Measurements from ENCODE around the gene RAC3. TPM values are rescaled to one million over a fixed set of nuclear protein-coding genes. Genes with fewer than 3 reads are reported as not detected.

RAC3 gene
- total and polyA plus RNA-seq, 2 donors, result 4.7 to 6.9 TPM

- Histone ChIP-seq H3K9me3 (ENCODE audit: control insufficient read depth in 2 of 2, insufficient read depth in 1 of 2, low read length in 1 of 2) (no peaks in the 10 kb centered on the region), H3K4me1 (ENCODE audit: control insufficient read depth in 2 of 2, insufficient read depth in 2 of 2, low read length in 2 of 2) (no peaks in the 10 kb centered on the region), H3K36me3 (ENCODE audit: control insufficient read depth in 2 of 2, insufficient read depth in 2 of 2, low read length in 1 of 2) (peaks cover 67 to 74% of the 10 kb centered on the region in 2 donors), H3K4me3 (ENCODE audit: low read length in 2 of 2) (no peak overlapping the region), H3K27me3 (ENCODE audit: control insufficient read depth in 2 of 2, insufficient read depth in 1 of 2, low read length in 1 of 2) (no peaks in the 10 kb centered on the region), H3K27ac (ENCODE audit: low read depth in 1 of 2, low read length in 1 of 2) (no peak overlapping the region)
- no peak for DNase-seq (ENCODE audit: low read depth in 6 of 9, low spot score in 9 of 9)
- 97% methylated on average over 36 of the region's 36 CpGs for WGBS
Observed at GRCh38 chr17:82080048-82080788, 48.7 kb downstream of the RAC3 start.

GRCh38 chr17:82080789-82081464 is 49.4 kb downstream of the RAC3 start:
- Histone ChIP-seq H3K9me3 (ENCODE audit: control insufficient read depth in 2 of 2, insufficient read depth in 1 of 2, low read length in 1 of 2) (no peaks in the 10 kb centered on the region), H3K4me3 (ENCODE audit: low read length in 2 of 2) (no peak overlapping the region), H3K4me1 (ENCODE audit: control insufficient read depth in 2 of 2, insufficient read depth in 2 of 2, low read length in 2 of 2) (no peaks in the 10 kb centered on the region), H3K27ac (ENCODE audit: low read depth in 1 of 2, low read length in 1 of 2) (no peak overlapping the region), H3K36me3 (ENCODE audit: control insufficient read depth in 2 of 2, insufficient read depth in 2 of 2, low read length in 1 of 2) (peaks cover 74 to 81% of the 10 kb centered on the region in 2 donors), H3K27me3 (ENCODE audit: control insufficient read depth in 2 of 2, insufficient read depth in 1 of 2, low read length in 1 of 2) (no peaks in the 10 kb centered on the region)
- no peak for DNase-seq (ENCODE audit: low read depth in 6 of 9, low spot score in 9 of 9)
- 98% methylated on average over 44 of the region's 44 CpGs for WGBS

- peaks cover 80 to 88% of the 10 kb centered on the region in 2 donors for H3K36me3 ChIP-seq (ENCODE audit: control insufficient read depth in 2 of 2, insufficient read depth in 2 of 2, low read length in 1 of 2)
- H3K27me3 ChIP-seq (ENCODE audit: control insufficient read depth in 2 of 2, insufficient read depth in 1 of 2, low read length in 1 of 2), result no peaks in the 10 kb centered on the region
- 99% methylated on average over 20 of the region's 20 CpGs for WGBS
- no peaks in the 10 kb centered on the region for H3K4me1 ChIP-seq (ENCODE audit: control insufficient read depth in 2 of 2, insufficient read depth in 2 of 2, low read length in 2 of 2)
- H3K9me3 ChIP-seq (ENCODE audit: control insufficient read depth in 2 of 2, insufficient read depth in 1 of 2, low read length in 1 of 2), result no peaks in the 10 kb centered on the region
- no peak overlapping the region for H3K27ac ChIP-seq (ENCODE audit: low read depth in 1 of 2, low read length in 1 of 2)
- no peak overlapping the region for H3K4me3 ChIP-seq (ENCODE audit: low read length in 2 of 2)
- no peak for DNase-seq (ENCODE audit: low read depth in 6 of 9, low spot score in 9 of 9)
Observed at GRCh38 chr17:82081546-82081945, 50.1 kb downstream of the RAC3 start.

GRCh38 chr17:82081966-82082365 is 50.5 kb downstream of the RAC3 start:
- WGBS, result 96% methylated on average over 22 of the region's 22 CpGs
- Histone ChIP-seq H3K9me3 (ENCODE audit: control insufficient read depth in 2 of 2, insufficient read depth in 1 of 2, low read length in 1 of 2) (no peaks in the 10 kb centered on the region), H3K27ac (ENCODE audit: low read depth in 1 of 2, low read length in 1 of 2) (no peak overlapping the region), H3K27me3 (ENCODE audit: control insufficient read depth in 2 of 2, insufficient read depth in 1 of 2, low read length in 1 of 2) (no peaks in the 10 kb centered on the region), H3K4me1 (ENCODE audit: control insufficient read depth in 2 of 2, insufficient read depth in 2 of 2, low read length in 2 of 2) (no peaks in the 10 kb centered on the region), H3K4me3 (ENCODE audit: low read length in 2 of 2) (no peak overlapping the region), H3K36me3 (ENCODE audit: control insufficient read depth in 2 of 2, insufficient read depth in 2 of 2, low read length in 1 of 2) (peaks cover 84 to 92% of the 10 kb centered on the region in 2 donors)
- DNase-seq (ENCODE audit: low read depth in 6 of 9, low spot score in 9 of 9), result no peak

- no peak for DNase-seq (ENCODE audit: low read depth in 6 of 9, low spot score in 9 of 9)
- Histone ChIP-seq H3K4me1 (ENCODE audit: control insufficient read depth in 2 of 2, insufficient read depth in 2 of 2, low read length in 2 of 2) (no peaks in the 10 kb centered on the region), H3K36me3 (ENCODE audit: control insufficient read depth in 2 of 2, insufficient read depth in 2 of 2, low read length in 1 of 2) (peaks cover 89 to 97% of the 10 kb centered on the region in 2 donors), H3K27ac (ENCODE audit: low read depth in 1 of 2, low read length in 1 of 2) (no peak overlapping the region), H3K4me3 (ENCODE audit: low read length in 2 of 2) (no peak overlapping the region), H3K27me3 (ENCODE audit: control insufficient read depth in 2 of 2, insufficient read depth in 1 of 2, low read length in 1 of 2) (no peaks in the 10 kb centered on the region), H3K9me3 (ENCODE audit: control insufficient read depth in 2 of 2, insufficient read depth in 1 of 2, low read length in 1 of 2) (no peaks in the 10 kb centered on the region)
- 95% methylated on average over 19 of the region's 19 CpGs for WGBS
Observed at GRCh38 chr17:82082456-82082855, 51.0 kb downstream of the RAC3 start.

GRCh38 chr17:82083009-82083408 is 51.5 kb downstream of the RAC3 start:
- WGBS, result 98% methylated on average over 24 of the region's 24 CpGs
- DNase-seq (ENCODE audit: low read depth in 6 of 9, low spot score in 9 of 9), result no peak
- Histone ChIP-seq H3K9me3 (ENCODE audit: control insufficient read depth in 2 of 2, insufficient read depth in 1 of 2, low read length in 1 of 2) (no peaks in the 10 kb centered on the region), H3K4me3 (ENCODE audit: low read length in 2 of 2) (no peak overlapping the region), H3K27me3 (ENCODE audit: control insufficient read depth in 2 of 2, insufficient read depth in 1 of 2, low read length in 1 of 2) (no peaks in the 10 kb centered on the region), H3K4me1 (ENCODE audit: control insufficient read depth in 2 of 2, insufficient read depth in 2 of 2, low read length in 2 of 2) (no peaks in the 10 kb centered on the region), H3K36me3 (ENCODE audit: control insufficient read depth in 2 of 2, insufficient read depth in 2 of 2, low read length in 1 of 2) (peaks cover 94 to 99% of the 10 kb centered on the region in 2 donors), H3K27ac (ENCODE audit: low read depth in 1 of 2, low read length in 1 of 2) (no peak overlapping the region)

Other genes starting within 250 kb of the RAC3 start
- gene GCGR, start 227.5 kb upstream of the RAC3 start, total RNA-seq, result 0.05 TPM
- gene GCGR, start 227.5 kb upstream of the RAC3 start, polyA plus RNA-seq, result 0.80 TPM
- 96.2 TPM for gene MCRIP1, start 198.4 kb upstream of the RAC3 start, total RNA-seq
- gene MCRIP1, start 198.4 kb upstream of the RAC3 start, polyA plus RNA-seq, result 120 TPM
- gene PPP1R27, start 196.6 kb upstream of the RAC3 start, total RNA-seq, result 0.28 TPM
- gene PPP1R27, start 196.6 kb upstream of the RAC3 start, polyA plus RNA-seq, result 0.94 TPM
- 210 TPM for gene P4HB, start 171.1 kb upstream of the RAC3 start, total RNA-seq
- 219 TPM for gene P4HB, start 171.1 kb upstream of the RAC3 start, polyA plus RNA-seq
- gene ARHGDIA, start 160.3 kb upstream of the RAC3 start, total RNA-seq, result 106 TPM
- gene ARHGDIA, start 160.3 kb upstream of the RAC3 start, polyA plus RNA-seq, result 189 TPM
- 168 TPM for gene ALYREF, start 140.1 kb upstream of the RAC3 start, total RNA-seq
- 42.9 TPM for gene ALYREF, start 140.1 kb upstream of the RAC3 start, polyA plus RNA-seq
- gene ANAPC11, start 140.0 kb upstream of the RAC3 start, total RNA-seq, result 108 TPM
- 127 TPM for gene ANAPC11, start 140.0 kb upstream of the RAC3 start, polyA plus RNA-seq
- 1.7 TPM for gene NPB, start 129.4 kb upstream of the RAC3 start, total RNA-seq
- gene NPB, start 129.4 kb upstream of the RAC3 start, polyA plus RNA-seq, result 3.5 TPM
- gene PCYT2, start 120.3 kb upstream of the RAC3 start, total RNA-seq, result 19.4 TPM
- 37.4 TPM for gene PCYT2, start 120.3 kb upstream of the RAC3 start, polyA plus RNA-seq
- gene SIRT7, start 113.5 kb upstream of the RAC3 start, total RNA-seq, result 16.1 TPM
- gene SIRT7, start 113.5 kb upstream of the RAC3 start, polyA plus RNA-seq, result 47.7 TPM
- 6.0 TPM for gene MAFG, start 103.9 kb upstream of the RAC3 start, total RNA-seq
- 7.3 TPM for gene MAFG, start 103.9 kb upstream of the RAC3 start, polyA plus RNA-seq
- 16.4 TPM for gene PYCR1, start 94.4 kb upstream of the RAC3 start, total RNA-seq
- 2.9 TPM for gene PYCR1, start 94.4 kb upstream of the RAC3 start, polyA plus RNA-seq
- gene MYADML2, start 84.4 kb upstream of the RAC3 start, total RNA-seq, result 0.05 TPM
- gene MYADML2, start 84.4 kb upstream of the RAC3 start, polyA plus RNA-seq, result 0.07 TPM
- 0.66 TPM for gene NOTUM, start 70.5 kb upstream of the RAC3 start, total RNA-seq
- 0.25 TPM for gene NOTUM, start 70.5 kb upstream of the RAC3 start, polyA plus RNA-seq
- gene ASPSCR1, start 54.0 kb upstream of the RAC3 start, total RNA-seq, result 27.6 TPM
- gene ASPSCR1, start 54.0 kb upstream of the RAC3 start, polyA plus RNA-seq, result 57.6 TPM
- gene CENPX, start 8.8 kb upstream of the RAC3 start, total RNA-seq, result 44.5 TPM
- 79.7 TPM for gene CENPX, start 8.8 kb upstream of the RAC3 start, polyA plus RNA-seq
- gene LRRC45, start 8.4 kb upstream of the RAC3 start, total RNA-seq, result 15.2 TPM
- gene LRRC45, start 8.4 kb upstream of the RAC3 start, polyA plus RNA-seq, result 20.7 TPM
- gene DCXR, start 6.0 kb downstream of the RAC3 start, total RNA-seq, result 71.2 TPM
- gene DCXR, start 6.0 kb downstream of the RAC3 start, polyA plus RNA-seq, result 101 TPM
- gene RFNG, start 20.1 kb downstream of the RAC3 start, total RNA-seq, result 8.1 TPM
- 45.4 TPM for gene RFNG, start 20.1 kb downstream of the RAC3 start, polyA plus RNA-seq
- gene GPS1, start 20.2 kb downstream of the RAC3 start, total RNA-seq, result 75.8 TPM
- 98.3 TPM for gene GPS1, start 20.2 kb downstream of the RAC3 start, polyA plus RNA-seq
- gene DUS1L, start 34.1 kb downstream of the RAC3 start, total RNA-seq, result 57.9 TPM
- gene DUS1L, start 34.1 kb downstream of the RAC3 start, polyA plus RNA-seq, result 147 TPM
- gene FASN, start 66.6 kb downstream of the RAC3 start, total RNA-seq, result 12.3 TPM
- gene FASN, start 66.6 kb downstream of the RAC3 start, polyA plus RNA-seq, result 19.0 TPM
- 39.3 TPM for gene CCDC57, start 181.2 kb downstream of the RAC3 start, total RNA-seq
- 122 TPM for gene CCDC57, start 181.2 kb downstream of the RAC3 start, polyA plus RNA-seq
- 17.3 TPM for gene SLC16A3, start 197.4 kb downstream of the RAC3 start, total RNA-seq
- 30.2 TPM for gene SLC16A3, start 197.4 kb downstream of the RAC3 start, polyA plus RNA-seq
- 16.2 TPM for gene CSNK1D, start 242.0 kb downstream of the RAC3 start, total RNA-seq
- gene CSNK1D, start 242.0 kb downstream of the RAC3 start, polyA plus RNA-seq, result 113 TPM

All from thymus (tissue), 11 donors.